ENCODE data around the gene NAV2. TPM values are rescaled to one million over a fixed set of nuclear protein-coding genes. Genes with fewer than 3 reads are reported as not detected.

NAV2 gene
- polyA plus RNA-seq, 3 donors: not detected

GRCh38 chr11:19889531-19889930 is 176.9 kb downstream of the NAV2 start:
- no peaks in the 10 kb centered on the region for H3K36me3 Mint-ChIP-seq
- H3K27ac Mint-ChIP-seq: no peak overlapping the region
- WGBS (ENCODE audit: insufficient coverage): 89% methylated on average over 1 of the region's 5 CpGs
- no peak overlapping the region for H3K4me3 Mint-ChIP-seq
- Histone ChIP-seq H3K27me3 (ENCODE audit: control insufficient read depth in 2 of 2, insufficient read depth in 2 of 2, low read length in 2 of 2) (no peaks in the 10 kb centered on the region), H3K27ac (ENCODE audit: low read depth in 1 of 2, low read length in 2 of 2) (no peak overlapping the region), H3K36me3 (replicated peaks in 1 of 2; ENCODE audit: control insufficient read depth in 1 of 2, insufficient read depth in 2 of 2, low read length in 2 of 2) (no peaks in the 10 kb centered on the region), H3K79me2 (ENCODE audit: insufficient read depth, low read length) (no peaks in the 10 kb centered on the region), H3K4me3 (replicated peaks in 1 of 3; ENCODE audit: low read depth in 2 of 3, low read length in 3 of 3) (no peak overlapping the region), H3K4me2 (replicated peaks; ENCODE audit: extremely low read depth, low read length, poor library complexity, severe bottlenecking) (no peak overlapping the region), H3K4me1 (ENCODE audit: control insufficient read depth in 1 of 2, insufficient read depth in 2 of 2, low read length in 2 of 2) (no peaks in the 10 kb centered on the region), H3K9ac (ENCODE audit: insufficient read depth, low read length, poor library complexity, severe bottlenecking) (no peak overlapping the region), H4K20me1 (ENCODE audit: insufficient read depth, low read length) (no peaks in the 10 kb centered on the region), H2AFZ (ENCODE audit: insufficient read depth, low read depth, low read length, poor library complexity, severe bottlenecking) (no peak overlapping the region), H3K9me3 (replicated peaks in 1 of 2; ENCODE audit: control insufficient read depth in 1 of 2, insufficient read depth in 1 of 2, low read length in 2 of 2) (no peaks in the 10 kb centered on the region)
- no peaks in the 10 kb centered on the region for H3K4me1 Mint-ChIP-seq
- no peak for TF ChIP-seq CTCF (IDR thresholded peaks at IDR 0.05)
- no peak for DNase-seq
- peaks cover 0 to 3% (median 0%) of the 10 kb centered on the region in 7 donors for H3K9me3 Mint-ChIP-seq
- intact Hi-C loops (cut with micrococcal nuclease): no loop called here
- H3K27me3 Mint-ChIP-seq (ENCODE audit: low read depth in 3 of 3): peaks cover 0 to 2% (median 0%) of the 10 kb centered on the region in 3 donors

GRCh38 chr11:19890308-19890707 is 177.7 kb downstream of the NAV2 start:
- Mint-ChIP-seq H3K36me3 (no peaks in the 10 kb centered on the region), H3K27ac (no peak overlapping the region), H3K4me3 (no peak overlapping the region), H3K9me3 (peaks cover 0 to 3% (median 0%) of the 10 kb centered on the region in 7 donors), H3K27me3 (ENCODE audit: low read depth in 3 of 3) (peaks cover 0 to 2% (median 0%) of the 10 kb centered on the region in 3 donors), H3K4me1 (no peaks in the 10 kb centered on the region)
- no peak for TF ChIP-seq CTCF (IDR thresholded peaks at IDR 0.05)
- DNase-seq: no peak
- H3K4me2 ChIP-seq (replicated peaks; ENCODE audit: extremely low read depth, low read length, poor library complexity, severe bottlenecking): no peak overlapping the region
- no peaks in the 10 kb centered on the region for H3K4me1 ChIP-seq (ENCODE audit: control insufficient read depth in 1 of 2, insufficient read depth in 2 of 2, low read length in 2 of 2)
- no peaks in the 10 kb centered on the region for H3K79me2 ChIP-seq (ENCODE audit: insufficient read depth, low read length)
- H3K9ac ChIP-seq (ENCODE audit: insufficient read depth, low read length, poor library complexity, severe bottlenecking): no peak overlapping the region
- H3K27ac ChIP-seq (ENCODE audit: low read depth in 1 of 2, low read length in 2 of 2): no peak overlapping the region
- H4K20me1 ChIP-seq (ENCODE audit: insufficient read depth, low read length): no peaks in the 10 kb centered on the region
- no peak overlapping the region for H2AFZ ChIP-seq (ENCODE audit: insufficient read depth, low read depth, low read length, poor library complexity, severe bottlenecking)
- WGBS (ENCODE audit: insufficient coverage): 86% methylated on average over 1 of the region's 1 CpG
- no peaks in the 10 kb centered on the region for H3K27me3 ChIP-seq (ENCODE audit: control insufficient read depth in 2 of 2, insufficient read depth in 2 of 2, low read length in 2 of 2)
- no peaks in the 10 kb centered on the region for H3K36me3 ChIP-seq (replicated peaks in 1 of 2; ENCODE audit: control insufficient read depth in 1 of 2, insufficient read depth in 2 of 2, low read length in 2 of 2)
- intact Hi-C loops (cut with micrococcal nuclease): no loop called here
- no peaks in the 10 kb centered on the region for H3K9me3 ChIP-seq (replicated peaks in 1 of 2; ENCODE audit: control insufficient read depth in 1 of 2, insufficient read depth in 1 of 2, low read length in 2 of 2)
- H3K4me3 ChIP-seq (replicated peaks in 1 of 3; ENCODE audit: low read depth in 2 of 3, low read length in 3 of 3): no peak overlapping the region

Measured in CD14-positive monocyte (primary cell).